ENCODE results near the gene PDCD11.

The PDCD11 gene

DNA sequence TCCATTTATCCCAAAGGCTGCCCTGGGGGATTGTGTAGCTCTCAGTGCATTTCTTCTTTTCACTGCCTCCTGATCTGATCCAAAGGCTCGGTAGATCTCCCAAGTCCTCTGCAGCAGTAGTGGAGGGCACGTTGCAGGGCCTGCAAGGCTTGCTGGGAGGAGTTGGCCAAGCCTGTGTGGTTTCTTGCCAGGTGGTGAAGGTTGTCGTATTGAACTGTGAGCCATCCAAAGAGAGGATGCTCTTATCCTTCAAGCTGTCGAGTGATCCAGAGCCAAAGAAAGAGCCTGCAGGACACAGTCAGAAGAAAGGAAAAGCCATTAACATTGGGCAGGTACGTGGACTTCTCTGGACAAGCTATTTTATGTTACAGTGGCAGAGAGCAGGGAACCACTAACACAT is 21.2 kb downstream of the PDCD11 start:
- DNase-seq (ENCODE audit: low read depth): no peak

DNA sequence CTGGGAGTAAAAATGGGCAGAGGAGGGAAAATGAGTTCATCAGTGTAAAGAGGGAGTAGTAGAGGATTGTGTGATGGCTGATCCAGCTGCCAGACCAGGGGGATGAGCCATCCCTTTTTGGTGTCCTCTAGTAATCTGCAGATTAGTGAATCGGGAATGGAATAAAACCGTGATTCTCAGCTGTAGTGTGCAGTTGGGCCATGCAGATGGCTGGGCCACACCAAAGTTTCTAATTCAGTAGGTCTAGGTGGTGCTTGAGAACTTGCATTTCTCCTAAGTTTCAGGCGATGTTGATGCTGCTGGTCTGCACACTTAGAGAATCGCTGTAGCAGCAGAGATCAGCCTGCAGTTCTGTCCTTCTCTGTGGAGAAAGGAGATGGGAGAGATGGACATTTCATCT is 22.7 kb downstream of the PDCD11 start:
- no peak for DNase-seq (ENCODE audit: low read depth)

DNA sequence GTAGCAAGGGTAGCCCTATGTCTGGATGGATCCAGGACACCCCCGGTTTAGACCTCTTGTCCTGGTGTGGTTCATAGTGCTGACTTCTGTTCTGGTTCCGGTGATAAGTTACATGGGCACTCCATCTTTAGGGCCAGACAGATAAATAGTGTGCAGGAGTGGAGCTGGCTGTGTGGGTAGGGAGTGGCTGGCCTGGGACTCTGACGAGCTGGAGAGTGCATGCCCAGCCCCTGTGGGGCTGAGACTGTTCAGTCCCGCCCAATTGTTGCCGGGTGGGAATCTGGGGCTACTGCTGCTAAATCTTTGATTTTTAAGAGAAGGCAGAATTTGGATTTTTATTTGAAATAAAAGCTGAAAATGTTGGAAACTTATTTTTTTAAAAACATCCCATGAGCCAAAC is 27.3 kb downstream of the PDCD11 start:
- no peak for DNase-seq (ENCODE audit: low read depth)

DNA sequence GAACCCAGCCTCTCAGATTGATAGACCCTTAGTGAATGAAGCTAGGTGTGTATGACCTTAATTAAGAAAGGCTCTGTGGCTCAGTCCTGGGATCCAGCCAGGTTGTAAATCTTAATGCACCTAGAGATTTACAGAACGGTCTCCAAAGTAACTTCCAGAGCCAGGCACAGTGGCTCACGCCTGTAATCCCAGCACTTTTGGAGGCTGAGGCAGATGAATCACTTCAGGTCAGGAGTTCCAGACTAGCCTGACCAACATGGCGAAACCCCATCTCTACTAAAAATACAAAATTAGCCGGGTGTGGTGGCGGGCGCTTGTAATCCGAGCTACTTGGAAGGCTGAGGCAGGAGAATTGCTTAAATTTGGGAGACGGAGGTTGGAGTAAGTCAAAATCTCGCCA is 31.4 kb downstream of the PDCD11 start:
- DNase-seq (ENCODE audit: low read depth): no peak

DNA sequence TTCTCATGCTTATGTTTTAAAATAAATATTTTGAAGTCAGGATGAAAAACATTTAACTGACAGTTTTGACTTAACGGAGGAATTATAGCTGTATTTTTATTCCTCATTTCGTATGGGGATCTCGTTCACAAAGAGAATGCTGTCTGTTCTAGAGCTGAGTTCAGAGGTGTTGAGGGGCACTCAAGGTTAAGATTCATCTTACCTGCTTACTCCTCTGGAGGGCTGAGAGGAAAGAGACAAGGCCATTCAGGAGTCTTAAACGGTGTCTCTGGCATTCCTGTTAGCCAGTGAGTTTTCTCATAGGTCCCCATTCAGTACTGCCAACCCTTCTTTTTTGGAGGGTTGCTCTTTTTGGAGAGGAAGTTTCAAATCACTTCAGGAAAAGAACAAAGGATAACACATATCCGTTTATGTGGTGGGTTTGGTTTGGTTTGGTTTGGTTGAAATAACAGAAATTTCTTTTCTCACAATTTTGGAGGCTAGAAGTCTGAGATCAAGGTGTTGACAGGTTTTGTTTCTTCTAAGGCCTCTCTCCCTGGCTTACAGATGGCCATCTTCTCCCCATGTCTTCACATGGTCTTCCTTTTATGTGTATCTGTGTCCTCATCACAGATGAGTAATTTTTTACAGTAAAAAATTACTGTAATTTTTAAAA is 32.7 kb downstream of the PDCD11 start:
- DNase-seq (ENCODE audit: low read depth): no peak

DNA sequence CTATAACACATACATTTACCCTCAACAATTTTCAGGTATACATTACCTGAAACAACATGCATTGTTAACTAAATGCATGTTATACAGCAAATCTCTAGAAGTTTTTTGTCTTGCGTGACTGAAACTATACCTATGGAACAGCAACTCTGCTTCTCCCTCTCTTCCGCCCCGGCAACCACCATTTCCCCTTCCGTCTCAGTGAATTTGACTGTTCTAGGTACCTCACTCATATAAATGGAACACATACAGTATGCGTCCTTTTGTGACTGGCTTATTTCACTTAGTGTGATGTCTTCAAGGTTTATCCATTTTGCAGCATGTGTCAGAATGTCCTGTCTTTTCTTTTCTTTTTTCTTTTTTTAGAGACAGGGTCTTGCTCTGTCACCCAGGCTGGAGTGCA is 33.2 kb downstream of the PDCD11 start:
- no peak for DNase-seq (ENCODE audit: low read depth)

DNA sequence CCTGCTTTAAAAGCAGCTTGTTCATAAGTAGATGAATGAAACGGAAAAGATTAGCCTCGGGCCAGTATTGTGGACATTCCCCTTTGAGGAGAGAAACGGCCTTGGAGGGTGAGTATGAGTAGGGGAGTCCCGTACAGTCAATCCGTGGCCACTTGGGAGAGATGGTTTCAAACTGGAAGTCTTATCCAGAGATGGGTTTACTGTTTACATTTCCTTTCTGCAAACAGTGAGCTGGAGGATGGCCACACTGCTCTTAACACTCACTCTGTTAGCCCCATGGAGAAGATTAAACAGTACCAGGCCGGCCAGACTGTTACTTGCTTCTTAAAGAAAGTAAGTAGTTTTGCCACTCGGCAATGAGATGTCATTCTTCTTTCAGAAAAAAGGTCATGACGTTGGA is 35.5 kb downstream of the PDCD11 start:
- no peak for DNase-seq (ENCODE audit: low read depth)

DNA sequence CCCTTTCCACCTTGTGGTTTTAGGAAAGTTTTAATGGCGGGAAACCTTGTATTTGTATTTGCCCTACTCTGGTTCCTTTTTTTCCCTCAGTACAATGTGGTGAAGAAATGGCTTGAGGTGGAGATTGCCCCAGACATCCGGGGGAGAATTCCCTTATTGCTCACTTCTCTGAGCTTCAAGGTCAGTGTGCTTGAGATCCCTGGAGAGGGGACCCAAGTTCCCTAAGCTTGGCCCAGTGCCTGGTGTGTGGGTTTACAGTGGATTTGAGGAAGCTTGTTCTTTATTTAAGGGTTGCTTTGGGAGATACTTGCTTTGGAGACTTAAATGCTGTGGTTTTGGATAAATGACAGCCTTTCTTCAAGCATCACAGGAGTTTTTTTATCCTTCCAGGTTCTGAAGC is 37.4 kb downstream of the PDCD11 start:
- DNase-seq (ENCODE audit: low read depth): no peak

DNA sequence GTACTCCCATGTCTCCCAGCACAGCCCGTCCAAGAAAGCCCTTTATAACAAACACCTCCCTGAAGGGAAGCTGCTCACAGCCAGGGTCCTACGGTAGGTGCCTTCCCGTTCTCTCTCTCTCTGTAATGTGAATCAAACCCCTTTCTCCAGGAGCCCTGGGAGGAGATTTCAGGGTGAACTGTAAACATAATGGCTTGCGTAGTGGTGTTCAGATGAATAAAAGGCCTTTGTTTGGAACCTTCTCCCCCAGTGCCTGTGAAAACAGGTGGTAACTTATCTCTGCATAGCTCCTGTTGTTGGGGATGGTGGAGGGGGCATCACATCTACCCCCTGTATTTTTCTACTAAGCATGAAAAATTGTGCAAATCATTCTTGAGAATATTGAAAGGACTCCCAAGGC is 43.4 kb downstream of the PDCD11 start:
- no peak for DNase-seq (ENCODE audit: low read depth)

DNA sequence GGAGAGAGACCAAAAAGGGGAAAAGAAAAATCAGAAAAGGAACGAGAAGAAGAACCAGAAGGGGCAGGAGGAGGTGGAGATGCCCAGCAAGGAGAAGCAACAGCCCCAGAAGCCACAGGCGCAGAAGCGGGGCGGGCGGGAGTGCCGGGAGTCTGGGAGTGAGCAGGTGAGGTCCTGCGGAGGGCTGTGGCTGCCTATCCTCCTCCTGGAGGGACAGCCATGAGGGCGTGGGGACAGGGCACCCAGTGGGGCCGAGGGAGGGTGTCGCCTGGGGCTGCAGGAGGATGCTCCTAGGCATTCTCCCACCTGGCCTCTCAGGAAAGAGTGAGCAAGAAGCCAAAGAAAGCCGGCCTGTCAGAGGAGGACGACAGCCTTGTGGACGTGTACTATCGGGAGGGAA is 44.0 kb downstream of the PDCD11 start:
- DNase-seq (ENCODE audit: low read depth): no peak

DNA sequence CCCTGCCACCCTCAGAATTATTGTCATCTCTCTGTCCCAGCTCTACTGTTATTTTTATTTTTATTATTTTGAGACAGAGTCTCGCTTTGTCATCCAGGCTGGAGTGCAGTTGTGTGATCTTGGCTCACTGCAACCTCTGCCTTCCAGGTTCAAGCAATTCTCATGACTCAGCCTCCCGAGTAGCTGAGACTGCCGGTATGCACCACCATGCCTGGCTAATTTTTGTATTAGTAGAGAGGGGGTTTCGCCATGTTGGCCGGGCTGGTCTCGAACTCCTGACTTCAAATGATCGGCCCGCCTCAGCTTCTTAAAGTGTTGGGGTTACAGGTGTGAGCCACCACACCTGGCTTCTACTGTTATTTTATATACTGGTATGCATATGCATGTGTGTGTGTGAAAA is 44.8 kb downstream of the PDCD11 start:
- DNase-seq (ENCODE audit: low read depth): no peak

DNA sequence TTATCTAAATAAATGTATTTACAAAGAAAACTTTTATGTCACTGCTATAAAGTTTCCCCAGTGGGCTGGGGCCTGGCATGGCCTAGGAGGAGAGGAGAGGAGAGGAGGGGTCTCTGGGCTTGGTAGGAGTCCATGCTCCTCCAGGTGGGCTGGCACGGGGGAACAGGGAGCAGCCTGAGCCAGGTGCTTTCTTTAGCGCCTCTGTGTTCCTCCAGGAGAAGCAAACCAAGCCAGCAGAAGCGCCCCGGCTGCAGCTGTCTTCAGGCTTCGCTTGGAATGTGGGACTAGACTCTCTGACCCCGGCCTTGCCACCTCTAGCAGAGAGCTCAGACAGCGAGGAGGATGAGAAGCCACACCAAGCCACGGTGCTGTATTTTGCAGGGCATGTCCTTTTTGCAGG is 45.2 kb downstream of the PDCD11 start:
- no peak for DNase-seq (ENCODE audit: low read depth)

DNA sequence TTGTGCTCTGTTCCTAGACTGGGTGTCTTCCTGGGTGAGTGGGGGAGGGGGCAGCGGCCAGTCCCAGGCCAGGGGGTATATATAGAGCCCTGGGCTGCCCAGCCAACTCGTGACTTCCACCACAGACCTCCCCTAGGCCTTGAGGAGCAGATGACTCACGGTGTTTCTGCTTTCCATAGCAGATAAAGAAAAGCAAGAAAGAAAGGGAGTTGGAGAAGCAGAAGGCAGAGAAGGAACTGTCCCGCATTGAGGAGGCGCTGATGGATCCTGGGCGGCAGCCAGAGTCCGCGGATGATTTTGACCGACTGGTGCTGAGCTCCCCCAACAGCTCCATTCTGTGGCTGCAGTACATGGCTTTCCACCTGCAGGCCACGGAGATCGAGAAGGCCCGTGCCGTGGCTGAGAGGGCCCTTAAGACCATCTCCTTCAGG is 45.6 kb downstream of the PDCD11 start:
- DNase-seq (ENCODE audit: low read depth): no peak

DNA sequence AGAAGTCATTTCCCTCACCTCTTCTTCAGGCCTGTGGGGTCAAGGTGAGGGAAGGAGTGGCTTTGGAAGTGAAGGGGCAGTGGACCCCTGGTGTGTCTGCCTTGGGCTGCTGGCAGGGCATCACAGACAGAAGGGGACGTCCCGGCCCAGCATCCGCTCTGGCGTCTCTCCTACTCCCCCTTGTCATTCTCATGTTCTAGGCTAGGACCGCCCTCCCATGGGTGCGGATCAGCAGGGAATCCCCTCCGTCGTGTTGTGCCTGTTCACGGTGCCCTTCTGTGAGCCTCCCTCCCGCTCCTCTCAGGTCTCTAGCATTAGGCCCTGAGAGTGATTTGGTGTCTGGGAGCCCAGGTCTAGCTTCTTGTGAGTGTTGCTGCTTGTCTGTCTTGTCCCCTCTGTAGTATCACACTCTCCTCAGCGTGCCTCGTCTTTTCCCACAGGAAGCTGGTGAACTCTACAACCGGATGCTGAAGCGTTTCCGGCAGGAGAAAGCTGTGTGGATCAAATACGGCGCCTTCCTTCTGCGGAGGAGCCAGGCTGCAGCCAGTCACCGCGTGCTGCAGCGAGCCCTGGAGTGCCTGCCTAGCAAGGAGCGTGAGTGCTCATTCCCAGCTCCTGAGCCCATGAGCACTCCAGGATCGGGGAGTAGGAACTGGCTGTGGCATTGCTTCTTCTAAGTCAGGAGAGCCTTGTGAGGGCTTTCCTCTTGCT is 47.2 kb downstream of the PDCD11 start:
- no peak for DNase-seq (ENCODE audit: low read depth)

DNA sequence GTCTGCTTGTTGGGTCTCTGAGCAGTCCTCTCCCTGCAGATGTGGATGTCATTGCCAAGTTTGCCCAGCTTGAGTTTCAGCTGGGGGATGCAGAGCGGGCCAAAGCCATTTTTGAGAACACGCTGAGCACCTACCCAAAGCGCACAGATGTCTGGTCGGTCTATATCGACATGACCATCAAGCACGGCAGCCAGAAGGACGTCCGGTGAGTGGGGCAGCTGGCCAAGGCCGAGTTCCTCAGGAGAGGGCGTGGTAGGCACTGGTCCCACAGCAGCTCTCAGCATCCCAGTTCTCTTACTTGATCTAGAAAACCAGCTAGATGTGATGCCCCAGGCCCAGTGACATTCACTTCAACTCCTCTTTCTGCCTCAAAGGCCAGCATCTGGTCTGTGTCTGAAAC is 48.1 kb downstream of the PDCD11 start:
- DNase-seq (ENCODE audit: low read depth): no peak

DNA sequence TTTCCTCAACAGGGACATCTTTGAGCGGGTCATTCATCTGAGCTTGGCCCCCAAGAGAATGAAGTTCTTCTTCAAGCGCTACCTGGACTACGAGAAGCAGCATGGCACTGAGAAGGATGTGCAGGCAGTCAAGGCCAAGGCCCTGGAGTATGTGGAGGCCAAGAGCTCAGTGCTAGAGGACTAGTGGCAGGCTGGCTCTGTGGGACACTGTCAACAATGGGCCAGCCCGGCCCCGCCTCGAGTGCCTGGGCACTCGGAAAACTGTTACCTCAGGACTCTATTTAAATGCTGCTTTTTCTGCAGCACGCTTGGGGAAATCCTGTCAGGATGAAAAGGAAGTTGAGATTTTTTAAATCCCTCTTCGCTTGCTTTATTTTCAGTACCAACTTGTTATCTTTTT is 48.9 kb downstream of the PDCD11 start:
- DNase-seq (ENCODE audit: low read depth): no peak

DNA sequence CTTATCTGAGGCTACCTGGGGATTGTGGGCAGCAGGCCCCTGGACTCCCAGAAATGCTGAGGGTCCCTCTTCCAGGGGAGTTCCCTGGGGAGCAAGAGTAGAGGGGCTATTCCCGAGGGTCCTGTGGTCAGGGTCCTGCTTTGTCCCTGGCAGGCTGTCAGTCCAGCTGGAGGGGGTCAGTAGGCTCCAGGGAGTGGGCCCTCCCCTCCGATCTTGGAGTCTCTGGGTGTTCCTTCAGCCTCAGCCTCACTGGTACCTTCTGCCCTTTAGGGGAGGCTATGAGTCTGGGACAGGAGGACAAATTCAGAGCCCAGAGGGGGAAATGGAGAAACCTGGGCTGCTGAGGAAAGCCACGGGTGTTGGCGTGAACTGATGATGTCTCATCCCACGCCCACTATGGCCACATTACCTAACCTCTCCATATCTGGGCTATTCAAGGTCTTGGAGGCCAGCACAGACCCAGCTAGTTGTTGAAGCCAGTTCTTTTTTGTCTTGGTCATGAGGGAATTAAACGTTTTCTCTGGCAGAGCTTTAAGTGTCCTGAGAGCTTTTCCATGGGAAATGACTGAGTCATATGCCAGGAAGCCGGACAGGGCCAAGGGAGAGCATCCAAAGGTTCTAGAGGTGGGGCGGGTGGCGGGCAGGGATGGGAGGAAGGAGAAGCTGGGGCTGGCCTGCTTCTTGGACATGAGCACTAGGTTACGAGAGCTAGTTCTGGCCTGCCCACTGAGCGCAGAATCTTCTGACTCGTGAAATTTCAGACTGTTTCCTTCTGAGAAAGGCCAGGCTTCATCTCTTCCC is 49.5 kb downstream of the PDCD11 start:
- no peak for DNase-seq (ENCODE audit: low read depth)

DNA sequence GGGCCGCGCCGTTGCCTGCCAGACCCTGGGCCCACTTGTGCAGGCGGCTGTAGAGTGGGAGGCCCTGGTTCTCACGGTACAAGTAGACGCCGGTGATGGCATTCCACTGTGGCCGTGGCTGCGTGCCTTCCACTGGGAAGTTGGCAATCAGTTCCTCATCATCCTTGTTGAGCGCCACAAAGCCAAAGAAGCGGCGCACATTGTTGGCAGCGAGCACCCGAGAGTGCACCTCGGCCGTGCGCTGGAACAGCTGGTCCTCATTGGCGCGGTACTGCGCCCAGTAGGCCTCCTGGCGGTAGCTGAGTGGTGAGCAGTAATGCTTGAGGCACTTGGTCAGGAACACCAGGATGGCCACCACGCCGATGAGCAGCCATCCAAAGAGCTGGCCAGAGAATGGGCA is 50.8 kb downstream of the PDCD11 start:
- no peak for DNase-seq (ENCODE audit: low read depth)

DNA sequence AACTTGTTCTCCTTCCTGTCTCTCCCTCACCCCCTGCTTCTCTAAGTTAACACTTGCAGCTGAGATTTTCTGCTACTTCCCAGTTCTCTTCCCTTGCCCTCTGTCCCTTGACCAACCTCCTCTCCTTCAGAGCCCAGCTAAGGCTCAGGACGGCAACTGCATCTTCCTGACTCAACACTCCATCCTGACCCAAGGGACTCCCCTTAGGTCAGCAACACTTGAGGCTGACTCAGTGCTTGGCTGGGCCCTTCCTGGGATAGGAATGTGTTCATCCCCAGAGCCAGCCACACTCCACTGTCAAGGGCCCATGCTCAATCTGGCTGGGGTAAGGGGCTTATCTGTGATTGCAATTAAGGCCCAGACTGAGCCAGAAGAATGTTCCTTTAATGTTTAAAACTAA is 52.3 kb downstream of the PDCD11 start:
- no peak for DNase-seq (ENCODE audit: low read depth)

DNA sequence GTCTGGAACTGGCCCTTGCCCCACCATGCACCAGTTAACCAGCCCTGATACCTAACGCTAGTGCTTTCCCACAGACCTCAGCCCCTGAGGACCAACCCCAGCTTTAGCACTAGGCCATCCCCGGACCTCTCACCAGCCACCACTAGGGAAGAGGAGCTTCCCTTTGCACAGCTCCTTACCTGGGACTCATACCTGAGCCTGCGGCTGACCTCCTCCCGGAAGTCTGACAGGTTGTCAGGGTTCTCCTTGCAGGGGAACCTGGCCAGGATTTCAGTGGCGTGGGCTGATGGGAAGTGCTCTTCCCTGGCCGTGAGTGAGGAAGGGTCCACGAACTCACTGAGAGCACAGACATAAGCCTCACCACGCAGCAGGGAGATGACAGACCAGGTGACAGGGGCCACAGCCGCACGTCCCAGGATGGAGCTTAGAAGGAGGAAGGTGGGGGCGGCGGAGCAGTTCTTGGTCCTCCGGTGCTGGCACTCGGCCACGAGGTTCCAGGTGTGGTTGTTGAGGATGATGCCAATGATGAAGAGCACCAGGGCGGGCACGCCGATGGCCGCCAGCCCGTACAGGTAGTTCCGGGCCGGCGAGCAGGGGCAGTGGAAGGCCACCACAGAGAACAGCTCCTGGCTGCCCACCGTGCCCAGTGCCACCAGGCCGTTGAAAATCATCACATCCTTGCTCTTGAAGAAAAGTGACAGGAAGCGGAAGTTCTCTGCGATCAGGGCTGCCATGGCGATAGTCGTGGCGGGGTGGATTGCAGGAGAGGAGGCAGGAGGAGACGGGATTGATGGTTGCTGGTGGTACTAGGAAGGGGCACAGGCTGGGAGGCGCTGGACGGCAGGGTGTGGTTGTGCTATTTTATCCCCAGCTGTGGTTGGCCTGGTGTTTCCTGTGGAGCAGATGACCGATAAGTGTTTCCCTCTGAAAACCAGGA is 53.0 kb downstream of the PDCD11 start:
- no peak for DNase-seq (ENCODE audit: low read depth)

DNA sequence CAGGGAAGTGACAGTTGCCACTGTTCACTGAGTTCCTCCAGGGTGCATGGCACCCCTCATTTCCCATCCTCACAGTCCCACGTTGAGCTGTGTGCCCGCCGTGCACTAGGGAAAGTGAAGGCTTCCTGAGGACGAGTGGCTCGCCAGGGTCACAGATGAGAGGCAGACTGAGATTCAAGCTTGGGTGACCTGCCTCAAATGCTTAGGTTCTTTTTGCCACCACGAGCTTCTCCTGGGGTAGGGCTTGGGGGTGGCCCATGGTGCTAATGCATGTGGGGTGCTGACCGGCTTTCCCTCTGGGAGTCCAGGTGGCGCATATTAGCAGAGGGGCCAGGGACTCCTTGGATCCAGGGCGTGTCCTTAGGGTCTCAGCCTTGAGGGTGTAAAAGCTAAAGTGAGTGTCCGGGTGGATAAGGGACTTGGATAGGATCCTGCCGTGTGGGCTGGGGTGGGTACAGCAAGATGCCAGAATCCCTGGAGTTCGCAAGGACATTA is 53.8 kb downstream of the PDCD11 start:
- no peak for DNase-seq (ENCODE audit: low read depth)

Measured in stimulated activated CD8-positive, alpha-beta memory T cell treated with anti-CD3 and anti-CD28 coated beads, Interleukin-12 subunit alpha, Interleukin-12 subunit beta, amount 100 ng/mL, for 1 hour (primary cell).